ENCODE measurements around the gene GPAT2.
"Not testable (repeated sequence)": the region's sequence is repeated elsewhere in the genome, so short reads cannot be mapped to it uniquely, and the experiment has no call there.

The GPAT2 gene

DNA sequence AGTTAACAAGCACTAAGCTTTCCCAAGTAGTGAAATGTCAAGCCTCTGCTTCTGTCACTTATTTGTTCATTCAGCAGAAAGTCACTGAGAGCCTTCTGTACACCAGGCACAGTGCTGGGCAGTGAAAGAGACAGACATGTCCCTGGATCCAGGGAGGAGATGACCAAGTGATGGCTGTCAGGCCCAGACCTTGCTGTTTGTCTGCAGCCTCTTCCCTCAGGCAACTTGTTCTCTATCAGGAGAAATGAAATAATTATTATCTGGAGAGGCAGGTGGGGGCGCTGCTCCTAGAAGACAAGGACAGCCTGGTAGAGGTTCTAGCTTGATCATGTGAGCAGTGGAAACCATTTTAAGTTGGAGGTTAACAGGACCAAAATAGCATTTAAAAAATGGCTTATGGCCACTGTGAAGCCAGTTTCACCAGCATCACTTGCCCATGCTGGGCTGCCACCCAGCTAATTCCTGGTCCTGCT is 21.9 kb downstream of the GPAT2 start:
- H3K4me1 ChIP-seq (ENCODE audit: insufficient read depth, low read length, severe bottlenecking); H3K9me2 ChIP-seq (ENCODE audit: low read depth, low read length); H3K79me2 ChIP-seq (ENCODE audit: insufficient read depth, low read length); H3K4me3 ChIP-seq (ENCODE audit: low read depth, low read length, poor library complexity, severe bottlenecking); H3K36me3 ChIP-seq (ENCODE audit: insufficient read depth, low read length); H3F3A ChIP-seq (ENCODE audit: insufficient read depth, low read length); H4K20me1 ChIP-seq (ENCODE audit: insufficient read depth, low read length); H3K9me3 ChIP-seq (ENCODE audit: low read length); H3K27me3 ChIP-seq (ENCODE audit: insufficient read depth, low read length); H2AFZ ChIP-seq (ENCODE audit: low read length); H3K9ac ChIP-seq (ENCODE audit: low read length); H3K4me2 ChIP-seq (ENCODE audit: low read length); H3K27ac ChIP-seq (ENCODE audit: low read depth, low read length, poor library complexity, severe bottlenecking): not testable (repeated sequence)
- TF ChIP-seq, protein P1, sequence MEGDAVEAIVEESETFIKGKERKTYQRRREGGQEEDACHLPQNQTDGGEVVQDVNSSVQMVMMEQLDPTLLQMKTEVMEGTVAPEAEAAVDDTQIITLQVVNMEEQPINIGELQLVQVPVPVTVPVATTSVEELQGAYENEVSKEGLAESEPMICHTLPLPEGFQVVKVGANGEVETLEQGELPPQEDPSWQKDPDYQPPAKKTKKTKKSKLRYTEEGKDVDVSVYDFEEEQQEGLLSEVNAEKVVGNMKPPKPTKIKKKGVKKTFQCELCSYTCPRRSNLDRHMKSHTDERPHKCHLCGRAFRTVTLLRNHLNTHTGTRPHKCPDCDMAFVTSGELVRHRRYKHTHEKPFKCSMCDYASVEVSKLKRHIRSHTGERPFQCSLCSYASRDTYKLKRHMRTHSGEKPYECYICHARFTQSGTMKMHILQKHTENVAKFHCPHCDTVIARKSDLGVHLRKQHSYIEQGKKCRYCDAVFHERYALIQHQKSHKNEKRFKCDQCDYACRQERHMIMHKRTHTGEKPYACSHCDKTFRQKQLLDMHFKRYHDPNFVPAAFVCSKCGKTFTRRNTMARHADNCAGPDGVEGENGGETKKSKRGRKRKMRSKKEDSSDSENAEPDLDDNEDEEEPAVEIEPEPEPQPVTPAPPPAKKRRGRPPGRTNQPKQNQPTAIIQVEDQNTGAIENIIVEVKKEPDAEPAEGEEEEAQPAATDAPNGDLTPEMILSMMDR (IDR thresholded peaks at IDR 0.05; ENCODE audit: low read length) = peak; percentile 11; the same call in 1 of the 2 replicates

DNA sequence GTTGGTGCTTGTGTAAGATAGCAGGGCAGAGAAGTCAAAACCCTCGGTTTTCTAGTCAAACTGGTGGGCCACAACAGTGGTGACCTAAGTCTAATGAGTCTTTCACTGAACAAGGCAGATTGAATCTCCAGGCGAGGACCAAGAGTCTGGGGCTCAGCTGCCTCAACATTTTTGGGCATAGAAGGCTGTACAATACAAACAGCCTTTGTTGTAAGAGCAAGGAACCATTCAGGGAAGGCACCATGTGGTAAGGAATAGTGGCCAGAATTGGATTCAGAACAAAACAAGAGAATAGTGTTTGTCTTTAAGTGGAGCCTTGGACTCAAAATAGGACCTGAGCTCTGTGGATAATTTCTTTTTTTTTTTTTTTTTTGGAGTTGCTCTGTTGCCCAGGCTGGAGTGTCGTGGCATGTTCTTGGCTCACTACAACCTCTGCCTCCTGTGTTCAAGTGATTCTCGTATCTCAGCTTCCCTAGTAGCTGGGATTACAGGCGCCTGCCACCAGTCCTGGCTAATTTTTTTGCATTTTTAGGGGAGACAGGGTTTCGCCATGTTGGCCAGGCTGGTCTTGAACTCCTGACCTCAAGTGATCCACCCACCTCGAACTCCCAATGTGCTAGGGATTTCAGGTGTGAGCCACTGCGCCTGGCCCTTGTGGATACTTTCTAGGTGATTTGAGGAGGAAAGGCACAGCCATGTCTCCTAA is 22.5 kb downstream of the GPAT2 start:
- not testable (repeated sequence) for H3K79me2 ChIP-seq (ENCODE audit: insufficient read depth, low read length); H3K9ac ChIP-seq (ENCODE audit: low read length); H3K27me3 ChIP-seq (ENCODE audit: insufficient read depth, low read length); H3K9me2 ChIP-seq (ENCODE audit: low read depth, low read length); H2AFZ ChIP-seq (ENCODE audit: low read length); H3K27ac ChIP-seq (ENCODE audit: low read depth, low read length, poor library complexity, severe bottlenecking); H3K4me3 ChIP-seq (ENCODE audit: low read depth, low read length, poor library complexity, severe bottlenecking); H3K36me3 ChIP-seq (ENCODE audit: insufficient read depth, low read length); H4K20me1 ChIP-seq (ENCODE audit: insufficient read depth, low read length); H3F3A ChIP-seq (ENCODE audit: insufficient read depth, low read length); H3K4me1 ChIP-seq (ENCODE audit: insufficient read depth, low read length, severe bottlenecking); H3K9me3 ChIP-seq (ENCODE audit: low read length); H3K4me2 ChIP-seq (ENCODE audit: low read length)

DNA sequence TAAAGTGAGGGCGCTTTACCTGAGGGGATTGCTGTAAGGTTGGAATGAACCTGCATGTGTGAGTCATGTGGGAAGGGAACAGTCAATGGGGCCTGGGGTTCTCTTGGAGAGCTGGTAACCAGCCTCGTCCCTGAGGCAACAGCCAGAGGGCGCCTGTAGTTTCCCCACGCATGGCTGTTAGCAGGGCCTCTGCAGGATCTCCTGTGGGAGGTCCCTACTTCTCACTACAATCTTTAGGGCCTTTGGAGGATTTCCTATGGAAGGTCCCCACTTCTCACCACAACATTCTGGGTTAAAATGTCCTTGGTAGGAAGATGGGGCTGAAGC is 23.6 kb downstream of the GPAT2 start:
- Histone ChIP-seq H3K4me2 (ENCODE audit: low read length) (peak overlapping the region; percentile 53; the same call in 1 of the 2 replicates), H3K4me3 (ENCODE audit: low read depth, low read length, poor library complexity, severe bottlenecking) (peak overlapping the region; percentile 45)
- H3K27ac ChIP-seq (ENCODE audit: low read depth, low read length, poor library complexity, severe bottlenecking); H2AFZ ChIP-seq (ENCODE audit: low read length); H3K79me2 ChIP-seq (ENCODE audit: insufficient read depth, low read length); H3K9me3 ChIP-seq (ENCODE audit: low read length); H3K9me2 ChIP-seq (ENCODE audit: low read depth, low read length); H3K4me1 ChIP-seq (ENCODE audit: insufficient read depth, low read length, severe bottlenecking); H3K27me3 ChIP-seq (ENCODE audit: insufficient read depth, low read length); H4K20me1 ChIP-seq (ENCODE audit: insufficient read depth, low read length); H3F3A ChIP-seq (ENCODE audit: insufficient read depth, low read length); H3K36me3 ChIP-seq (ENCODE audit: insufficient read depth, low read length); H3K9ac ChIP-seq (ENCODE audit: low read length): not testable (repeated sequence)

DNA sequence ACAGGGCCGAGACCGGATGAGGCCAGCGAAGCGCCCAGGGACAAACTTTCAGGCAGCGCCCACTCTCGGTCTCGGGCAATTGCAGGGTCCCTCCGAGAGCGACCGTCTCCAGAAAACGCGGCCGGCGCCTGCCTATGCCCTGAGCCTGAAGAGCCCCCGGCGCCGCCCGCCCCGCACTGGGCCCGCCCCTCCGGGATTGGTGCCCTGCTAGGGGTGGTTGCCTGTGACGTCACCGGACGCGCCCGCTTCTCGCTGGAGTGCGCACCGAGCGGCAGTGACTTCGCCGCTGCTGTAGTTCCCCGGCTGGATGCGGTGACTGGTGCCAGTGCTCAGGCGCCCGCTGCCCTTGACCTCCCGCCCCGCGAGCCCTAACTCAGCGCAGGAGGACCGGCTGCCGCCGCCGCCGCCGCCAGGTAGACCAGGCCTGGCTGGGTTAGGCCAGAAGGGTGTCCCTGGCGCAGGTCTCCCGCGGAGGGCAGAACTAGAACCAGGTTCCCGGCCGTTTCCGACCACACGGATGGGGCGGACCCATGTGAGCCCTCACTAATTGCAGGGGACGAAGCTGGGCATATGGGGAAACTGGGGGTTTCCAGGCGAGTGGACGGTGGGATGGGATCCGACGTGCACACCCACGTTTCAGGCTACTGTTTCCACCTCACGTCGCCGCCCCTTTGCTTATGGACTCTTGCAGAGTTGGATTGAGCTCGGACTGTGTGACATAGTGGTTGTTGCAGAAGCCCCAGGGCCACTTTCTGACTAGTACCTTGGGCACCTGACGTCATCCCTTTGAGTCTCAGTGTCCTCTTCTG is 24.2 kb downstream of the GPAT2 start:
- not testable (repeated sequence) for H3K79me2 ChIP-seq (ENCODE audit: insufficient read depth, low read length); H3K36me3 ChIP-seq (ENCODE audit: insufficient read depth, low read length); H3K27me3 ChIP-seq (ENCODE audit: insufficient read depth, low read length); H3K27ac ChIP-seq (ENCODE audit: low read depth, low read length, poor library complexity, severe bottlenecking); H3K4me1 ChIP-seq (ENCODE audit: insufficient read depth, low read length, severe bottlenecking); H4K20me1 ChIP-seq (ENCODE audit: insufficient read depth, low read length); H3K9ac ChIP-seq (ENCODE audit: low read length); H3F3A ChIP-seq (ENCODE audit: insufficient read depth, low read length); H3K9me3 ChIP-seq (ENCODE audit: low read length); H3K9me2 ChIP-seq (ENCODE audit: low read depth, low read length); H2AFZ ChIP-seq (ENCODE audit: low read length)
- H3K4me3 ChIP-seq (ENCODE audit: low read depth, low read length, poor library complexity, severe bottlenecking) = peak overlapping the region; percentile 51
- peak overlapping the region; percentile 57 for H3K4me2 ChIP-seq (ENCODE audit: low read length)

DNA sequence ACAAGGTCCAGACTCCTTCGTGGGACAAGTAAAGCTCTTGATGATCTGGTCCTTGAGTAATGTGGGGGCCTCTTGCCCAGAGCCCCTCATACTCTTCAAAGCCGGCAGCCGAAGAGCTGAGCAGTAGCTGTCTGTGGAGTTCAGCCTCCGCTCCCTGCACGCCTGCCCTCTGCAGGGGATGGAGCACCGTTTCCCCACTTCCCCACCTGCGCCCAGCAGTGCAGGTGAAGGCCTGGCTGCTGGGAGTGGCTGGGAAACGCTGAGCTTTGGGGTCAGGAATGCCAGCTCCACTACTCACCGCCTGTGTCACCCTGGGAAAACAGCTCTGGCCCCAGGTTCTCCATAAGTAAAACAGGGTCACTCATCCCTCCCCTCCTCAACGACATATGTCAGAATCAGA is 24.9 kb downstream of the GPAT2 start:
- not testable (repeated sequence) for H3K9me3 ChIP-seq (ENCODE audit: low read length); H4K20me1 ChIP-seq (ENCODE audit: insufficient read depth, low read length); H3K27me3 ChIP-seq (ENCODE audit: insufficient read depth, low read length); H3K9me2 ChIP-seq (ENCODE audit: low read depth, low read length); H3K9ac ChIP-seq (ENCODE audit: low read length); H2AFZ ChIP-seq (ENCODE audit: low read length); H3F3A ChIP-seq (ENCODE audit: insufficient read depth, low read length); H3K79me2 ChIP-seq (ENCODE audit: insufficient read depth, low read length); H3K36me3 ChIP-seq (ENCODE audit: insufficient read depth, low read length); H3K4me1 ChIP-seq (ENCODE audit: insufficient read depth, low read length, severe bottlenecking); H3K27ac ChIP-seq (ENCODE audit: low read depth, low read length, poor library complexity, severe bottlenecking)
- H3K4me3 ChIP-seq (ENCODE audit: low read depth, low read length, poor library complexity, severe bottlenecking) = peak overlapping the region; percentile 51
- H3K4me2 ChIP-seq (ENCODE audit: low read length) = peak overlapping the region; percentile 57

DNA sequence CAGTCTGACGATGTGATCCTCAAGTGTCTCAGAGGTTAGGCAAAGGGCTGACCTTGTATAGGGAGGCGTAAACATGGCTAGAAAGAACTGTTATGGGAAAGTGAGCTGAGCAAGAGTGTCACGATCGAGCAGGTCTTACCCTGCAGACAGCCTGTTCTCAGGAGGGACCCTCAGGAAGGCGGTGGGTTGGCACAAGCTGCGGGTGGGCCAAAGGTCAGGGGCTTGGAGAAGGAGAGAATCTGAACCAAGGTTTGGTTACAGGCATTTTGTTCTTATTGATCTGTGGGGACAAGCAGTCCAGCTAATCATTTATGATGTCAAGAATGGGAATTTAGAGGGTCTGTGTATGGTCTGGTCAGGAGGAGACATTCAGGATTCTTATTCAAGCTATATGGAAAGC is 26.7 kb downstream of the GPAT2 start:
- not testable (repeated sequence) for H4K20me1 ChIP-seq (ENCODE audit: insufficient read depth, low read length); H3K27ac ChIP-seq (ENCODE audit: low read depth, low read length, poor library complexity, severe bottlenecking); H2AFZ ChIP-seq (ENCODE audit: low read length)

DNA sequence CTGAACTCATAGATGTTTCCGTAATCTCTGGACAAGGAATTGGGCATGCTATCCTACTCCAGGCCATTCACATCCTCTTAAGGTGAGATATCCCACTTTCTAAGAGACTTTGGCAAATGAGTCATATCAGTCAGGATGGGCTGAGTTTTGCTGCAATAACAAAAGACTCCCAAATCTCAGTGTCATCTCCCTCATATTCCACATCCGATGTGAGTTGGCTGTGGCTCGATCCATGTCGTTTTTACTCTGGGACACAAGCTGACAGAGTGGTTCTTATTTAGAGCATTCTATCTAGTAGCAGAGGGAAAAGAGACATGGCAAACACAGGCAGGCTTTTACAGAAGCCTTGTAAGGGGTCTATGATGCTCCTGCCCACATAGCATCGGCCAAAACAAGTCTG is 28.5 kb downstream of the GPAT2 start:
- not testable (repeated sequence) for H3K9me2 ChIP-seq (ENCODE audit: low read depth, low read length); H3K36me3 ChIP-seq (ENCODE audit: insufficient read depth, low read length); H3K4me2 ChIP-seq (ENCODE audit: low read length); H4K20me1 ChIP-seq (ENCODE audit: insufficient read depth, low read length); H3K79me2 ChIP-seq (ENCODE audit: insufficient read depth, low read length); H3F3A ChIP-seq (ENCODE audit: insufficient read depth, low read length); H2AFZ ChIP-seq (ENCODE audit: low read length); H3K9ac ChIP-seq (ENCODE audit: low read length); H3K27ac ChIP-seq (ENCODE audit: low read depth, low read length, poor library complexity, severe bottlenecking); H3K9me3 ChIP-seq (ENCODE audit: low read length); H3K4me1 ChIP-seq (ENCODE audit: insufficient read depth, low read length, severe bottlenecking); H3K4me3 ChIP-seq (ENCODE audit: low read depth, low read length, poor library complexity, severe bottlenecking); H3K27me3 ChIP-seq (ENCODE audit: insufficient read depth, low read length)

More for the DNA sequence above, 26.7 kb downstream of the GPAT2 start:
- not testable (repeated sequence) for H3K36me3 ChIP-seq (ENCODE audit: insufficient read depth, low read length); H3K9ac ChIP-seq (ENCODE audit: low read length); H3K4me2 ChIP-seq (ENCODE audit: low read length); H3K79me2 ChIP-seq (ENCODE audit: insufficient read depth, low read length); H3K9me2 ChIP-seq (ENCODE audit: low read depth, low read length); H3F3A ChIP-seq (ENCODE audit: insufficient read depth, low read length); H3K27me3 ChIP-seq (ENCODE audit: insufficient read depth, low read length); H3K4me3 ChIP-seq (ENCODE audit: low read depth, low read length, poor library complexity, severe bottlenecking); H3K4me1 ChIP-seq (ENCODE audit: insufficient read depth, low read length, severe bottlenecking); H3K9me3 ChIP-seq (ENCODE audit: low read length)

All from OCI-LY1 (cell line).